HS-5 (cell line): ENCODE results near the gene POP4.

ENCODE experiments used
- DNase-seq: peaks from one replicate; pipeline ENCODE4 v3.0.0-alpha.2; 2012; ENCODE audit warnings: low read depth

The POP4 gene

GRCh38 chr19:29663861-29664752 is 58.0 kb downstream of the POP4 start:
- no peak for DNase-seq

GRCh38 chr19:29664753-29665214 is 58.7 kb downstream of the POP4 start:
- no peak for DNase-seq

GRCh38 chr19:29665215-29665825 is 59.2 kb downstream of the POP4 start, which contains the start of gene PLEKHF1:
Gene PLEKHF1, plus strand, starts transcription at chr19:29665461. Its CDS starts 8,379 bp downstream, at chr19:29673840.
- no peak for DNase-seq

GRCh38 chr19:29665826-29666577 is 59.9 kb downstream of the POP4 start:
- DNase-seq = no peak
